ENCODE results near the gene CCL4. TPM values are rescaled to one million over a fixed set of nuclear protein-coding genes. Genes with fewer than 3 reads are reported as not detected.
"Not testable (repeated sequence)": the region's sequence is repeated elsewhere in the genome, so short reads cannot be mapped to it uniquely, and the experiment has no call there.

The CCL4 gene
- total RNA-seq, 1 donor from 2014 or later, result not detected

DNA sequence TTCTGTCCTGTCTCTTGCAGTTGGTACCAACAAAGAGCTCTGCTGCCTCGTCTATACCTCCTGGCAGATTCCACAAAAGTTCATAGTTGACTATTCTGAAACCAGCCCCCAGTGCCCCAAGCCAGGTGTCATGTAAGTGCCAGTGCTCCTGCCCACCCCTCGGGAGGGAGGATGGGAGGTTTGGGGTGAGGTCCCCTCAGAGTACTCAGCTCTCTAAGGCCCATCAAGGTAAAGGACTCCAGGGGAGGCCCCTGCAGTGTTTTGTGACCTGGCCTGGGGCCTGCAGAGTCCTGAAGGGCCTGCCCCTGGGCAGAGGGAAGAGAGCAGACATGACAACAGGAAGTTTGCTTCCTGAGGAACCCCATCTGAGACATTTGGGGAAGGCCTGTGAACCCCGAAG lies 33.2 kb upstream of the CCL4 start:
- Histone ChIP-seq H3K4me3 (no peak overlapping the region), H3K79me2 (ENCODE audit: low read depth) (no peaks in the 10 kb centered on the region), H3K27me3 (no peaks in the 10 kb centered on the region), H3K4me2 (no peak overlapping the region), H3K4me1 (no peaks in the 10 kb centered on the region), H3K27ac (no peak overlapping the region), H3K9ac (no peak overlapping the region), H2AFZ (replicated peaks) (no peak overlapping the region), H3K9me3 (ENCODE audit: low read depth) (no peaks in the 10 kb centered on the region), H4K20me1 (ENCODE audit: low read depth) (no peaks in the 10 kb centered on the region), H3F3A (ENCODE audit: low read depth) (no peaks in the 10 kb centered on the region), H3K36me3 (no peaks in the 10 kb centered on the region)
- no peak for DNase-seq (ENCODE audit: low spot score)
- TF ChIP-seq EZH2 (IDR thresholded peaks at IDR 0.05), result no peak
- Mint-ChIP-seq H3K36me3 (no peaks in the 10 kb centered on the region), H3K9me3 (peaks cover 7% of the 10 kb centered on the region), H3K27ac (no peak overlapping the region), H3K4me3 (no peak overlapping the region), H3K4me1 (no peaks in the 10 kb centered on the region), H3K27me3 (ENCODE audit: insufficient read depth, low read depth) (no peaks in the 10 kb centered on the region)

DNA sequence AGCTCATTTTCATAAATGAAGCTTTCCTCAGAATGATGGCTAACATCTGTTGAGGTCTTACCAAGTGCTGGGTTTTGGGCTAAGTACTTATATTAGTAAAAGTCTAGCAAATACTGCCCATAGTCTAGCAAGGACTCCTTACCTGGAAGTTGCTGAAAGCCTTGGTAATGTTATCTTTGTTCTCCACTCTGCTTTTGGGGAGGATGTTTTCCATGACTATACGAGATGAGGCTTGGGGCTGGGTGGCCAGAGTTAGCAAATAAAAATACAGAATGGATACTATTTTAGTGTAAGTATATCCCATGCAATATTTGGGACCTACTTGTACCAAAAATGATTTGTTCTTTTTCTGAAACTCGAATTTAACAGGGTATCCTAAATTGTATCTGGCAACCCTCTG lies 31.9 kb upstream of the CCL4 start:
- TF ChIP-seq EZH2phosphoT487 (IDR thresholded peaks at IDR 0.05) (no peak), EZH2 (IDR thresholded peaks at IDR 0.05) (no peak)
- TF ChIP-seq, protein P1, sequence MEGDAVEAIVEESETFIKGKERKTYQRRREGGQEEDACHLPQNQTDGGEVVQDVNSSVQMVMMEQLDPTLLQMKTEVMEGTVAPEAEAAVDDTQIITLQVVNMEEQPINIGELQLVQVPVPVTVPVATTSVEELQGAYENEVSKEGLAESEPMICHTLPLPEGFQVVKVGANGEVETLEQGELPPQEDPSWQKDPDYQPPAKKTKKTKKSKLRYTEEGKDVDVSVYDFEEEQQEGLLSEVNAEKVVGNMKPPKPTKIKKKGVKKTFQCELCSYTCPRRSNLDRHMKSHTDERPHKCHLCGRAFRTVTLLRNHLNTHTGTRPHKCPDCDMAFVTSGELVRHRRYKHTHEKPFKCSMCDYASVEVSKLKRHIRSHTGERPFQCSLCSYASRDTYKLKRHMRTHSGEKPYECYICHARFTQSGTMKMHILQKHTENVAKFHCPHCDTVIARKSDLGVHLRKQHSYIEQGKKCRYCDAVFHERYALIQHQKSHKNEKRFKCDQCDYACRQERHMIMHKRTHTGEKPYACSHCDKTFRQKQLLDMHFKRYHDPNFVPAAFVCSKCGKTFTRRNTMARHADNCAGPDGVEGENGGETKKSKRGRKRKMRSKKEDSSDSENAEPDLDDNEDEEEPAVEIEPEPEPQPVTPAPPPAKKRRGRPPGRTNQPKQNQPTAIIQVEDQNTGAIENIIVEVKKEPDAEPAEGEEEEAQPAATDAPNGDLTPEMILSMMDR (IDR thresholded peaks at IDR 0.05), result no peak
- H3F3A ChIP-seq (ENCODE audit: low read depth), result no peaks in the 10 kb centered on the region
- H3K4me3 Mint-ChIP-seq, result no peak overlapping the region
- H3K9ac ChIP-seq, result no peak overlapping the region
- no peak overlapping the region for H3K27ac ChIP-seq
- H3K27me3 ChIP-seq, result no peaks in the 10 kb centered on the region
- H3K4me1 Mint-ChIP-seq, result no peaks in the 10 kb centered on the region
- no peaks in the 10 kb centered on the region for H3K36me3 Mint-ChIP-seq
- H4K20me1 ChIP-seq (ENCODE audit: low read depth), result no peaks in the 10 kb centered on the region
- H3K79me2 ChIP-seq (ENCODE audit: low read depth), result no peaks in the 10 kb centered on the region
- no peak overlapping the region for H3K4me3 ChIP-seq
- no peak overlapping the region for H2AFZ ChIP-seq (replicated peaks)
- no peaks in the 10 kb centered on the region for H3K9me3 ChIP-seq (ENCODE audit: low read depth)
- H3K4me1 ChIP-seq, result no peaks in the 10 kb centered on the region
- no peak overlapping the region for H3K27ac Mint-ChIP-seq
- no peaks in the 10 kb centered on the region for H3K36me3 ChIP-seq
- no peak for DNase-seq (ENCODE audit: low spot score)
- no peaks in the 10 kb centered on the region for H3K9me3 Mint-ChIP-seq
- H3K27me3 Mint-ChIP-seq (ENCODE audit: insufficient read depth, low read depth), result no peaks in the 10 kb centered on the region
- no peak overlapping the region for H3K4me2 ChIP-seq

DNA sequence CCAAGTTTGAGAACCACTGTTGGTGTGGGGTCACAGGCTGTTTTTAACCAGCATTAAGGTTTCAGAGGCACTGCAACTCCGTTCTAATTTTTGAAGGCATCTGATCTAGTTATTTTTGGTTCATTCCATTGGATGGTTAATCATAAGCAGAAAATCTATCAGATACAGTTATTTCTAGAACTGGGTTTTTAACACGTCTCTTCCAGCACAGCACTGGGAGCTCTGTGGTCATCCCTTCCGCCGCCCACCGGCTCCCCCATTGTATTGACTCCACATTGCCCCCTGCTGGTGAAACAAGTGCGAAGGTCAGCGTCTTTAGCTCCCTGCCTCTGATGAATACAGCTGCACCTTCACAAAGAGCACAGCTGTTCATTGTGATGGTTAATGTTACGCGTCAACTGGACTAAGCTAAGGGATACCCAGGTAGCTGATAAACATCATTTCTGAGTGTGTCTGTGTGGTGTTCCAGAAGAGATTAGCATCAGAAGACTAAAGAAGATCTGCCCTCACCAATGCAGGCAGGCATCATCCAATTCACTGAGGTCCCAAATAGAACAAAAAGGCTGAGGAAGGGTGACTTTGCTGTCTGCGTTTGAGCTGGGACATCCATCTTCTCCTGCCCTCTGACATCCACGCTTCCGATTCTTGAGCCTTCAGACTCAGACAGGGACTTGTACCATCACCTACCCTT lies 31.1 kb upstream of the CCL4 start:
- Histone ChIP-seq H3K4me3 (no peak overlapping the region), H3K4me1 (no peaks in the 10 kb centered on the region), H3K9me3 (ENCODE audit: low read depth) (no peaks in the 10 kb centered on the region), H3K79me2 (ENCODE audit: low read depth) (no peaks in the 10 kb centered on the region), H3K9ac (no peak overlapping the region), H3K36me3 (no peaks in the 10 kb centered on the region), H3K4me2 (no peak overlapping the region), H2AFZ (replicated peaks) (peak overlapping the region; percentile 37), H3F3A (ENCODE audit: low read depth) (no peaks in the 10 kb centered on the region), H4K20me1 (ENCODE audit: low read depth) (no peaks in the 10 kb centered on the region), H3K27me3 (no peaks in the 10 kb centered on the region), H3K27ac (no peak overlapping the region)
- Mint-ChIP-seq H3K4me1 (no peaks in the 10 kb centered on the region), H3K9me3 (no peaks in the 10 kb centered on the region), H3K27me3 (ENCODE audit: insufficient read depth, low read depth) (no peaks in the 10 kb centered on the region), H3K36me3 (no peaks in the 10 kb centered on the region), H3K27ac (peak overlapping the region; percentile 71), H3K4me3 (no peak overlapping the region)
- TF ChIP-seq, protein P1 (IDR thresholded peaks at IDR 0.05), result peak; percentile 91
- no peak for TF ChIP-seq EZH2phosphoT487 (IDR thresholded peaks at IDR 0.05)
- peak; percentile 86 for DNase-seq (ENCODE audit: low spot score)

DNA sequence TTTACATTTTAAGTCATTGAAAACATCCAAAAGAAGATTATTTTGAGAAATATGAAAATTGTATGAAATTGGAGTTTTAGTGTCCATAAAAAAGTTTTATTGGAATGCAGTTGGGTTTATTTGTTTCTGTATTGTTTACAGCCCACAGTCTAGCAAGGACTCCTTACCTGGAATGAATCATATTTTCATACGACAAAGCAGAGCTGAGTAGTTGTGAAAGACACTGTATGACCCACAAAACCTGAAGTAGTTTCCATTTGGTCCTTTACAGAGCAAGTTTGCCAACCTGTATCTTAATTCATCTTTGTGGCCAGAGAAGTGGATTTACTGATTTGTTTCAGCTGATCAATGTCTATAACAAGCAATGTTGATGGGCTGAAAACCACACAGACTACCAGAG lies 29.3 kb upstream of the CCL4 start:
- Histone ChIP-seq H4K20me1 (ENCODE audit: low read depth) (no peaks in the 10 kb centered on the region), H3K9ac (no peak overlapping the region), H3K4me1 (no peaks in the 10 kb centered on the region), H3K27ac (no peak overlapping the region), H2AFZ (replicated peaks) (no peak overlapping the region), H3K36me3 (no peaks in the 10 kb centered on the region), H3K4me3 (no peak overlapping the region), H3K79me2 (ENCODE audit: low read depth) (no peaks in the 10 kb centered on the region), H3K27me3 (no peaks in the 10 kb centered on the region), H3F3A (ENCODE audit: low read depth) (no peaks in the 10 kb centered on the region), H3K4me2 (no peak overlapping the region), H3K9me3 (ENCODE audit: low read depth) (no peaks in the 10 kb centered on the region)
- H3K36me3 Mint-ChIP-seq, result no peaks in the 10 kb centered on the region
- H3K9me3 Mint-ChIP-seq, result no peaks in the 10 kb centered on the region
- DNase-seq (ENCODE audit: low spot score), result no peak
- no peaks in the 10 kb centered on the region for H3K27me3 Mint-ChIP-seq (ENCODE audit: insufficient read depth, low read depth)
- no peak overlapping the region for H3K4me3 Mint-ChIP-seq
- H3K27ac Mint-ChIP-seq, result no peak overlapping the region
- no peak for TF ChIP-seq EZH2 (IDR thresholded peaks at IDR 0.05)
- TF ChIP-seq, protein P1 (IDR thresholded peaks at IDR 0.05), result no peak
- no peak for TF ChIP-seq EZH2phosphoT487 (IDR thresholded peaks at IDR 0.05)
- H3K4me1 Mint-ChIP-seq, result no peaks in the 10 kb centered on the region

DNA sequence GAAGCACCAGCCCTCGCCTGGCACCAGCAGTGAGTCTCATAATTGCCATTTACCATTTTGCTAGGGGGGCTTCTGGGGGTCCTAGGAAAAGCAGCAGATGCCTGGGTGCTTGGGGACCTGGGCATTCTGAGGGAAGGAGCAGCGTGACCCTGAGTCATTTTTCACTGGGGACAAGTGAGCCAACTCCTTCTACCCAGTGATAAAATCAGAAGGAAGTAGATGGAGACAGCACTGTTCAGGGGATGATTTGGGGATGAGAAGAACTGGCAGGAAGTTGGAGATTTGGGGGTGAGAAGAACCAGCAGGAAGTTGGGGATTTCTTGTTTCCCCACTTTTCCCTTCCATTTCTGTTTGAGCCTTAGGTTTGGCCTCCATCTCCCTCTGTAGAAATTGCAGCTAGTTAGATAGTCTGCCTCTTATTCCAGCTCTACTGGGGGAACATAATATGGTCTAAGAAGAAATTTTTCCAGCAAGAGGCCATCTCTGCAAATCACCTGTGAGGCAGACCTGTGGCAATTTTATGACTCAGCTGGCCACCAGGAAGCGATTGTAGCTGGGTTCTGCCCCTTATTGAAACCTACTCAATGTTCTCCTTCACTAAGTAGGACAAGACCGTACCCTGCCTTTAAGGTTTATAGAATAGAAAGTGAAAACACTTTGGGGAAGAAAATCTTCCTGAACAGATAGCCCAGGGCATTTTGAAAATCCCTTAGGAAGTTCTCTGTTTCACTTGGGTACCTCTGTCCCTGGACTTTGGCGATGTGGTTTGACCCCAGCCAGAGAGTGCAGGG lies 21.8 kb upstream of the CCL4 start:
- H3F3A ChIP-seq (ENCODE audit: low read depth); H3K9me3 ChIP-seq (ENCODE audit: low read depth); H3K4me1 Mint-ChIP-seq; H3K4me3 Mint-ChIP-seq; H3K9me3 Mint-ChIP-seq; H3K4me2 ChIP-seq; H3K9ac ChIP-seq; H2AFZ ChIP-seq (replicated peaks); H4K20me1 ChIP-seq (ENCODE audit: low read depth); H3K27me3 ChIP-seq; H3K27ac Mint-ChIP-seq; H3K79me2 ChIP-seq (ENCODE audit: low read depth); H3K27me3 Mint-ChIP-seq (ENCODE audit: insufficient read depth, low read depth); H3K4me3 ChIP-seq; H3K4me1 ChIP-seq; H3K36me3 Mint-ChIP-seq; H3K27ac ChIP-seq; DNase-seq (ENCODE audit: low spot score); H3K36me3 ChIP-seq: not testable (repeated sequence)

All from neural progenitor cell (in vitro differentiated cells).